Left lung (tissue), 10 donors: Measurements from ENCODE around the gene GSKIP. TPM values are rescaled to one million over a fixed set of nuclear protein-coding genes. Genes with fewer than 3 reads are reported as not detected.

Source experiments
- ATAC-seq: fragments of 200-7000 bp; cut with Tn5 transposase; one replicate; pipeline ENCODE4 v1.9.1; 2020; ENCODE audit warnings: moderate library complexity
- DNase-seq, 4 donors: peaks; one replicate each; pipeline ENCODE4 v3.0.0-alpha.2; 2013 to 2020
- H3K27ac ChIP-seq, 2 donors: fragments of 200-600 bp; sonication (generic) in 1 of 2; one replicate each; pipeline versions ENCODE4 v1.5.0 to v1.8.0; 2020 to 2021
- H3K27me3 ChIP-seq, 2 donors: fragments of 200-600 bp; sonication (generic) in 1 of 2; one replicate each; pipeline versions ENCODE4 v1.5.0 to v1.8.0; 2020 to 2021
- H3K36me3 ChIP-seq, 2 donors: fragments of 200-600 bp; sonication (generic) in 1 of 2; one replicate each; pipeline versions ENCODE4 v1.5.0 to v1.8.0; 2020 to 2021
- H3K4me1 ChIP-seq, 2 donors: fragments of 200-600 bp; one replicate each; pipeline ENCODE4 v1.8.0; 2021
- H3K4me3 ChIP-seq, 2 donors: fragments of 200-600 bp; sonication (generic) in 1 of 2; one replicate each; pipeline versions ENCODE4 v1.5.0 to v1.8.0; 2020 to 2021; ENCODE audit warnings: mild to moderate bottlenecking in 1 of 2
- H3K9me3 ChIP-seq, 2 donors: fragments of 200-600 bp; sonication (generic) in 1 of 2; one replicate each; pipeline versions ENCODE4 v1.5.0 to v1.8.0; 2020 to 2021
- intact Hi-C, 2 donors: fragments of 100-400 bp; cut with DNase I; formaldehyde crosslinking; loops; one replicate each; pipeline versions ENCODE4 v1.11.2 to v1.14.2; 2022
- polyA plus RNA-seq, 6 donors: library from polyadenylated mRNA; unstranded; fragments of 120-200 nt; gene quantifications; one replicate each; pipeline ENCODE4 v1.2.1, GENCODE V29; 2013; ENCODE audit not compliant: insufficient read length in 6 of 6
- total RNA-seq, 2 donors: library from RNA; stranded (reverse); fragmentation: NEBNext Ultra II Directional; extraction: Animal tissue kit (Norgen Biotek cat#: 25700); gene quantifications; one replicate each; pipeline ENCODE4 v1.2.1, GENCODE V29; 2021
- TF ChIP-seq, protein P1 (sequence below), 2 donors: fragments of 200-600 bp; sonication (generic) in 1 of 2; IDR thresholded peaks; one replicate each; pipeline versions ENCODE4 v1.5.0 to v1.8.0; 2021; ENCODE audit warnings: antibody characterized with exemption in 2 of 2
- donor health status: DM: no; HTN: yes; CAD: no.
- donor health status: DM: no; HTN: no; CAD: no.

The GSKIP gene
- total and polyA plus RNA-seq, 8 donors: 18.8 to 28.4 (median 22.2) TPM

DNA sequence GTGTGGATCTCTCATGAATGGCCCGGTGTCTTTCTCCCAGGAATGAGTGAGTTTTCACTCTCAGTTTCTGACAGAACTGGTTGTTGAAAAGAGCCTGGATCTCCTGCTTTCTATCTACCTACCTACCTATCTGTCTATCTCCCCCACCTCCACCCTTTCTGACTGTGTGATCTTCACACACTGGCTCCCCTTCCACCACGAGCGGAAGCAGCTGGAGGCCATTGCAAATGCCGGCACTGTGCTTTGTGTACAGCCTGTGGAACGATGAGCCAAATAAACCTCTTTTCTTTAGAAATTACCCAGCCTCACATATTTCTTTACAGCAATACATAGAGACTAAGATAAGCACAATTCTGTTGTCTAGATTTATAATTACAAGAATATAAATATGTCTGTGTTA is 7.2 kb downstream of the GSKIP start:
- H3K4me3 ChIP-seq: no peak overlapping the region
- intact Hi-C loops: no loop called here
- no peaks in the 10 kb centered on the region for H3K36me3 ChIP-seq
- H3K27ac ChIP-seq: no peak overlapping the region
- H3K9me3 ChIP-seq: no peaks in the 10 kb centered on the region
- H3K27me3 ChIP-seq: no peaks in the 10 kb centered on the region
- TF ChIP-seq, protein P1, sequence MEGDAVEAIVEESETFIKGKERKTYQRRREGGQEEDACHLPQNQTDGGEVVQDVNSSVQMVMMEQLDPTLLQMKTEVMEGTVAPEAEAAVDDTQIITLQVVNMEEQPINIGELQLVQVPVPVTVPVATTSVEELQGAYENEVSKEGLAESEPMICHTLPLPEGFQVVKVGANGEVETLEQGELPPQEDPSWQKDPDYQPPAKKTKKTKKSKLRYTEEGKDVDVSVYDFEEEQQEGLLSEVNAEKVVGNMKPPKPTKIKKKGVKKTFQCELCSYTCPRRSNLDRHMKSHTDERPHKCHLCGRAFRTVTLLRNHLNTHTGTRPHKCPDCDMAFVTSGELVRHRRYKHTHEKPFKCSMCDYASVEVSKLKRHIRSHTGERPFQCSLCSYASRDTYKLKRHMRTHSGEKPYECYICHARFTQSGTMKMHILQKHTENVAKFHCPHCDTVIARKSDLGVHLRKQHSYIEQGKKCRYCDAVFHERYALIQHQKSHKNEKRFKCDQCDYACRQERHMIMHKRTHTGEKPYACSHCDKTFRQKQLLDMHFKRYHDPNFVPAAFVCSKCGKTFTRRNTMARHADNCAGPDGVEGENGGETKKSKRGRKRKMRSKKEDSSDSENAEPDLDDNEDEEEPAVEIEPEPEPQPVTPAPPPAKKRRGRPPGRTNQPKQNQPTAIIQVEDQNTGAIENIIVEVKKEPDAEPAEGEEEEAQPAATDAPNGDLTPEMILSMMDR (IDR thresholded peaks at IDR 0.05): no peak
- ATAC-seq (no peak), DNase-seq (no peak)
- H3K4me1 ChIP-seq: peaks cover 0 to 4% of the 10 kb centered on the region in 2 donors

DNA sequence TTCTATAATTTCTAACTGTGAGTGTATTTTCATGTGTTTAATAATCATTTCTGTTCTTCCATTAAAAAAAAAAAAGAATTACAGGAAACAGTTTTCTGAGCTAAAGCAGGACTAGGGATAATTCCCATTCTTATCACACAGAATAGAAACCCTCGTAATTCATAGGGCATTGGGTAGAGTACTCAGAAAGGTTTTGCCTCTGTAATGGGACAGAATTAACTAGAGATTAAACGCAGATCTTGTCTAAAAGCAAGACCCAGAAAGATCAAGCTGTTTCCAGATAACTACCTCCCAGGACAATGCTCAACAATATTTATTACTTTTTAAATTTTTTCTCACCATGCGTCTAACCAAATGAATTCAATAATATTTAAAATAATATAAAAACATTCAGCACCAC is 10.2 kb downstream of the GSKIP start:
- H3K4me1 ChIP-seq: no peaks in the 10 kb centered on the region
- TF ChIP-seq, protein P1 (IDR thresholded peaks at IDR 0.05): no peak
- ATAC-seq: no peak
- intact Hi-C loops: no loop called here
- no peaks in the 10 kb centered on the region for H3K27me3 ChIP-seq
- no peak overlapping the region for H3K4me3 ChIP-seq
- DNase-seq: no peak
- H3K27ac ChIP-seq: no peak overlapping the region
- no peaks in the 10 kb centered on the region for H3K36me3 ChIP-seq
- no peaks in the 10 kb centered on the region for H3K9me3 ChIP-seq

DNA sequence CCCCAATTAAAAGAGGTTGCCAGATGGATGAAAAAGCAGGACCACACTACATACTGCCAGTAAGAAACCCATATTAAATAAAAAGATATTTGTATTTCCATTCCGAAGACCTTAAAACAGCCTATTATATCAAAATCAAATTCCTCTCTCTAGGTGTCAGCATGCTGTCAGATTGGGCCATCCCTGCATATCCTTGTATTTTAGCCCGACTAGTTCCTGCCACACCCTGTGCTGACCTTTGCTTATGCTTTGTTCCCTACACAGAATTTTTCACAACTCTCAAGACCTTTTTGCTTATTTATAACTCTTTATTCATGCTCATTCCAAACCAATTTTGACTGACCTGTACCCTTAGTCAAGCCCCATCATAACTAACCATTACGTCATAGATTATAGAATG is 12.8 kb downstream of the GSKIP start:
- Histone ChIP-seq H3K27me3 (no peaks in the 10 kb centered on the region), H3K4me3 (no peak overlapping the region), H3K4me1 (no peaks in the 10 kb centered on the region), H3K9me3 (no peaks in the 10 kb centered on the region), H3K27ac (no peak overlapping the region), H3K36me3 (no peaks in the 10 kb centered on the region)
- TF ChIP-seq, protein P1 (IDR thresholded peaks at IDR 0.05): no peak
- no peak for DNase-seq
- intact Hi-C loops: no loop called here
- ATAC-seq: no peak

DNA sequence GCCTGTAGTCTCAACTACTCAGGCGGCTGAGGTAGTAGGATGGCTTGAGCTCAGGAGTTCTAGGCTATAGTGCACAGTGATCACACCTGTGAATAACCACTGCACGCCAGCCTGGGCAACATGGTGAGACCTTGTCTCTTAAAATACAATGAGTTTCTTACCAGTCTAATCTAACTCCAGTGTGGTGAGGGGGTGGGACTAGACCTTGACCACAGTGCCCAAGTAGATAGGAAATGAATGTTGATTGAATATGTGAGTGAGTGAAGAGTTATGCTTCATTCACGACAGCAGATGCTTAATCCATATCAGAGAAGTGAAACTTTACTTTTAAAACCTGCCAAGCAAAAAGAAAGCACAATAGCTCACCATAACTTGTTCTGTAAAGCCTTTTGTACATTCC is 17.4 kb downstream of the GSKIP start:
- no peaks in the 10 kb centered on the region for H3K27me3 ChIP-seq
- peaks cover 0 to 35% of the 10 kb centered on the region in 2 donors for H3K36me3 ChIP-seq
- H3K27ac ChIP-seq: no peak overlapping the region
- no peaks in the 10 kb centered on the region for H3K4me1 ChIP-seq
- H3K9me3 ChIP-seq: no peaks in the 10 kb centered on the region
- TF ChIP-seq, protein P1 (IDR thresholded peaks at IDR 0.05): no peak
- no peak overlapping the region for H3K4me3 ChIP-seq
- DNase-seq: no peak
- intact Hi-C loops: no loop called here
- no peak for ATAC-seq

DNA sequence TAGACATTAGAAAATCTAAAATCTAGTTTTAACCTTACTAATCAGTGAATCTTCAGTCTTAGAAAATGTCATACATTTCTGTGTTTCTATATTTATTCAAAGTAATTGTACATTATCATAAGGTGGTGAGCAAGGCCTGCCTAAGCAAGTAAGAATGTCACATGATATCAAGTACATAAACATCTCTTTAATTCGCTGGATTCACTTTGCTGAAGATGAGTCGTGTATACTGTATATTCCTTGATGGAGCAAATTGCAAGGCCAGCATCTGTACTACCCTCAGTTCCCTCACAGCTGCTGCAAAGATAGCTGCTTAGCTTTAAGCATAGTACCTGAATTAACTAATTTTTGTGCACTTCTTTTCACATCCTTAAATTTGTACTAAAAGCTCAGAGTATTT is 20.1 kb downstream of the GSKIP start:
- no peak for ATAC-seq
- Histone ChIP-seq H3K27ac (no peak overlapping the region), H3K4me3 (no peak overlapping the region), H3K4me1 (no peaks in the 10 kb centered on the region), H3K36me3 (peaks cover 0 to 46% of the 10 kb centered on the region in 2 donors), H3K9me3 (no peaks in the 10 kb centered on the region), H3K27me3 (no peaks in the 10 kb centered on the region)
- TF ChIP-seq, protein P1 (IDR thresholded peaks at IDR 0.05): no peak
- no peak for DNase-seq
- intact Hi-C loops: no loop called here
